Stimulated activated CD8-positive, alpha-beta memory T cell treated with anti-CD3 and anti-CD28 coated beads, Interleukin-2, amount 100 ng/mL, for 1 hour (primary cell): Measurements from ENCODE around the gene MTCH2.
"Not testable (repeated sequence)": the region's sequence is repeated elsewhere in the genome, so short reads cannot be mapped to it uniquely, and the experiment has no call there.

Source experiments
- DNase-seq, 2 donors: peaks; one replicate each; pipeline ENCODE4 v3.0.0-alpha.2; 2020; ENCODE audit warnings: low read depth in 2 of 2

Gene MTCH2

DNA sequence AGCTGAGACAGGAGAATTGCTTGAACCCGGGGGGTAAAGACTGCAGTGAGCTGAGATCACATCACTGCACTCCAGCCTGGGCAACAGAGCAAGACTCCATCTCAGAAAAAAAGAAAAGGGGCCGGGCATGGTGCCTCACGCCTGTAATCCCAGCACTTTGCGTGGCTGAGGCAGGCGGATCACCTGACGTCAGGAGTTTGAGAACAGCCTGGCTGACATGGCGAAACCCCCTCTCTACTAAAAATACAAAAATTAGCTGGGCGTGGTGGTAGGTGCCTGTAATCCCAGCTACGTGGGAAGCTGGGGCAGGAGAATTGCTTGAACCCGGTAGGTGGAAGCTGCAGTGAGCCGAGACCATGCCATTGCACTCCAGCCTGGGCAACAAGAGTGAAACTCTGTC, 6.0 kb downstream of the MTCH2 start:
- not testable (repeated sequence) for DNase-seq

DNA sequence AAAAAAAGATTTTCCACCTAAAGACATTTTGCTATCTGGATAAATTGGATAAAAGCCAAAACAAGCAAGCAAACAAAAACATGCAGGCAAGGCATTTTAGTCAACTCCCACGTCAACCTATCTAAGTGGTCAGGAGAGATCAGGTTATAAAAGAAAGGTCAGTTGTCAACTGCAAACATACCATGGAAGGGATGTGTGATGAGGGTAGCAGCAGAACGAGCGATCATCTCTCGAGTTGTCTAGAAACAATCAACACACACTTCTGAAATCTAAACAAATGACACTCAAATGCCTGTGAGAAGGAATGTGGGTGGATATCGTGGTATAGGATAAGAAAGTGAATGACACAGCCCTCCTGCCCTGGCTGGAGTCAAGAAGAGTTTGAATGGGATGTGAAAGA, 10.9 kb downstream of the MTCH2 start:
- no peak for DNase-seq

DNA sequence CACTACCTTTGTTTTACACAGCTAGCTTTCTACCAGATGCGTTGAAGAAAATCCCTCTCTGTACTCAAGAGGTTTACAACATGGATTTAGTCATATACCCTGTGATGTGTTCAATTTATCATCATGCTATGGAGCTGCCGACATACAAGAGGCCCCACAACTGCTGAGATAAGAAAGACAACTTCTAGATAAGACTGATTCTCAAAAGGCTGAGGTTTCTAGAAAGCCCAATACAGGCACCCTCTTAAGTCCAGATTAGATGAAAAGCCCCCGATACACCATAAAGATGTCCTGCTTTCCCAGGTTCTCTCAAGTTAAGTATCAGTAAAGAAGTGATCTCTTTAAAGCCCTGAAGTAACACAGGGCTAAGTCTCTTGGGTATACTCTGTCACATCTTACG, 14.3 kb downstream of the MTCH2 start:
- no peak for DNase-seq

DNA sequence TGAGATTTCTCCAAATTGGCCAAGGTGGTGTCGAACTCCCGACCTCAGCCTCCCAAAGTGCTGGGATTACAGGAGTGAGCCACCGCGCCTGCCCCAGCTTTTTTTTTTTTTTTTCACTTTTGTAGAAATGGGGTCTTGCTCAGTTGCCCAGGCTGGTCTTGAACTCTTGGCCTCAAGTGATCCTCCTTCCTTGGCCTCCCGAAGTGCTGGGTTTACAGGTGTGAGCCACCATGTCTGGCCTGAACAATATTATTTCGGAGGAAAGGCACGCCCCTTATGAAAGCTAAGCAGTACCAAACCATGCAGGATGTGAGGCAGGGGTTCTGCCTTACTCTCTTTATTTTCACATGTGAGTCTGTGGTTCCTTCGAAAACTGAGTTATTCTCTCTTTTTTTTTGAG, 16.1 kb downstream of the MTCH2 start:
- DNase-seq: no peak

DNA sequence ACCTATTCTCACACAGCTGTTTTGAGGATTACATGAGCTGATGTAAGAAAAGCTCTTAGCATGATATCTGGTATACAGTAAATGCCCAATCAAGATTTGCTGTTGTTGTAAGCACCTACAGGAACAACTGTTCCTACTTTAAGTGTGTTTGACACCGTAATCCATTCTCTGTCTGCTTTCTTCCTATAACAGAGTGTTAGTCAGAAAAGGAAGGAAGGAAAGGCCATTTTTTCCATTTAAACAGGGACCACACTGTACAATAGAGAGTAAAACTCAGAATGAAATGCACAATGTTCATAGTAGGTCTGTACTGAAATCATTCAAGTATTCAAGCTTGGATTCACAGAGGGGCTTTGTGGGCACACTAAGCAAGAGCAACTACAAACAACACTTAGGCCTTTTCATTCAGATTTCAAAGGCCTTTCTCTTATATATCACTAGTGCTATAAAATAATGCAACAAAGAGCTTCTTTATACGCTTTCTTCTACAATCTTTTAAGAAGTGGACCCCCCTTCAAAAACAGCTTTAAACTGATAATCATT, 21.5 kb downstream of the MTCH2 start:
- no peak for DNase-seq

DNA sequence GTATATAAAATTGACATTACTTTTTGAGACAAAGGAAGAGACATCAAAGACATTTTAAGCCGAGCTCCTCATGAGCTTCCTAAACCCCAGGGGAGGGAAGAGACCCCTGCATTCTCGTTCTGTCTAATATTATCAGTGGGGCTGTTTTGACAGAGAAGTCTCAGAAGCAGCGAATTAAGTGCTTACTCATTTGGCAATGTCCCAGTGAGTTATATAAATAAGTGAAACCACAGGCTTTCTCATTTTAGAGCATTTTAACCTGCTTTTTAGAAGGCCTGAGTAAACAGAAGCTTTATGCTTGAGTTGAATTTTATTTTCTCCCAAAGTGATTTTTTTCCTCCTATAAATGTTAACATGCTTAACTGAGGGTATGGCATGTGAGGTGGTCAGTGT, 24.9 kb downstream of the MTCH2 start:
- DNase-seq: no peak

DNA sequence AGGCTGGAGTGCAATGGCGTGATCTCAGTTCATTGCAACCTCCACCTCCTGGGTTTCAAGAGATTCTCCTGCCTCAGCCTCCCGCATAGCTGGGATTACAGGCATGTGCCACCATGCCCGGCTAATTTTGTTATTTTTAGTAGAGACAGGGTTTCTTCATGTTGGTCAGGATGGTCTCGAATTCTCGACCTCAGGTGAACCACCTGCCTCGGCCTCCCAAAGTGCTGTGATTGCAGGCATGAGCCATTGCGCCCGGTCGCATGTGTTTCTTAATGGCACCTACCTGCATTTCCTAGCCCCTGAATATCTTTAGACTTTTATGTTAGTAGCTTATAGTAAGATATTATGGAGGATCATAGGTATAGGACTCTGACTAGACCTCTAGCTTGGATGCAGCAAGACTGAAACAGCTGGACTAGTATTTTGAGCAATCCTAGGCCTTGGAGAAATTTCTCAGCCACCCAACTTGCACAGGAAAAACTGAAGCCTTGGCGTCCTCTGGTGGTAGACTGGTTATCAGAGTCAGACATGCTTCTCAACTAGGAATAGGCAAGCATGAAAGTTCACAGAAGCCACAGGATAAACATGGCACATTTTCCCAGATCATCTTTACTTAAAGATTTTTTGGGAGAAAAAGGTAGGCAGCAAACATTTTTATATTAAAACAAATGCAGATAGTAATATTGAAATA, 25.5 kb downstream of the MTCH2 start:
- DNase-seq: no peak

DNA sequence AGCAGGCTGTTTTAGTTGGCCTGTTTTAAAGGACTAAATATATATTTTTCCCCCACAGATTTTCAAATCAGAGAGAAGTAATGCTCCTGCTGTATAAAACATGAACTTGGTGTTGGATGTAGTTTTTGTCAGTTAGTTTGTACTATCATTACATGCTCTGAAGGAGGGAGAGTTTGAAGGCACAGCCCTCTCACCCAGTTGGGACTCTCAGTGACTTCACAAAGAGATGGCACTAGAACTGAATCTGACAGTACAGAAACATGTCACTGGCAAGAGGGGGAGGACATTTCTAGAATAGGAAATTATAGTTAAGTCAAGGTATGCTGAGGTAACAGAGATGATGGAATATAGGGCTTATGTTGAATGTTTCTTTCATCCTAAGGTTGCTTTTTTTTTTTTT, 27.1 kb downstream of the MTCH2 start:
- DNase-seq: no peak

DNA sequence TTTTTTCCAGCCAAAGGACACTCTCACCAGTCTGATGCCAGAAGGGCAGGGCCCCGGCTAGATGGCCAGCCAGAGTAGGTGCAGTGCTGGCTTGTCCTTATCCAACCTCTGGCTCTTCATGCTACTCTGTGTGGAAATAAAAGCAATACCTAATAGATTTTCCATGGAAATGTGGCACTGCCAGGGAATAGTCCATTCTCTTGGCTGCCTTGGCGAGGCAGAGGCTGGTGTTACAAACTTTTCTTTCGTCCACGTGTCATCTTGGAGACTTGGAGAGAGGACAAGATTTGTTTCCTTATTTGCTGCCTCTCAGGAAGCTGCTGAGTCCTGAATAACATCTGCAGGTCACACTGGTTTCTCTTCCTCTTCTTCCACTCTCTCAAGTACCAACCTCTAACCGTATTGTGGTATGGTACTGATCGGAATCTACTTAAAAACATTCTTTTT, 31.0 kb downstream of the MTCH2 start:
- no peak for DNase-seq

DNA sequence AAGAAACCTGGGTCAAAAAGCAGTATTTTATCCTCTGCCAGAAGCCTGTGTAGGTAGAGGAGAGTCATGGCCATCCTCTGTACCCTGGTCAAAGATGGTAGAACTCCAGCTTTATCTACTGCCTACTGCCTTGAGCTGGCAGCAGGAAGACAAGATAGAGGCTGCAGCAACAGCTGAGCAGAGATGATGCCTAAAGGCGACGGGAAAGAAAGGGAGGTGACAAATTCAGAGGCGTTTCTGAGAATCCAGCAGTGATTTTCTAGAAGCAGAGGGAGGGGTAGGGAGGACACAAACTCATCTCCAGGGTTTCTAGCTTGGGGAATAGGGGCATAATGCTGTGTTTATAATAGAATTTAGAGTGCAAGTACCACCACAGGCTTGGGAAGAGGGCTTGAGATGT, 32.7 kb downstream of the MTCH2 start:
- no peak for DNase-seq

DNA sequence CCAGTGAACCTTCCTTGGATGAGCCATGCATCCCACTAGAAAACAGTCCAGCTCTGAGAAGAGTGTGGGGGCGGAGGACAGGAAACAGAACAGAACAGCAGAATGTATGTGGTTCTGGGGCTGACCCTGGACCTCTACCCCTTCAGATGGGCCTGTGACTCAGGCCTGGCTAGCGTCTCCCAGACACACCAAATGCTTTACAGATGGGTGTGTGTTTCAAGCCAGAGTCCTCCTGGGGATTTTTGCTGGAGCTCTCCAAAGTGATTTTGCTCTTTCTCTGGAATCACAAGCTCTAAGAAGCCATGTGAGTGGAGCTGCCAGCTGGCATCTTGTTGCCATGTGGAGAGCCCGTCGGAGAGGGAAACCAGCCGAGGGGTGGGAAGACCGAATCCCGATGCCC, 35.0 kb downstream of the MTCH2 start:
- DNase-seq: no peak

DNA sequence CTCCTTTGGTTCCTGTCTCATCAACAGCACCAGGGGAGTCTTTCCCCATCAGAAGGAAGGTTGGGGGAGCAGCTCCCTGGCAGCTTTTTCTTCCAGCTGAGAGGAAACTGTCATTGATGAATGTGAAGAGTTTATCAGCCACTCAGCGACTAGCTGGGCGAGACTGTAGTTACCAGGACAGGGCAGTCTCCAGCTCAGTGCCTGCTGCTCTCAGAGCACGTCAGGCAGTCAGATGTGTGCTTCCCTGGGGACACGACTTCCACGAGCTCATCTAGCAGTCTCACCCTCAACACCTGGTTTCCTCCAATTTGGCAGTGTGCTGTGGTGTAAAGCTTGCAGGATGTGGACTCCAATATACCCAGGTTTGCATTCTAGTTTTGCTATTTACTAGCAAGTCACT, 35.6 kb downstream of the MTCH2 start:
- no peak for DNase-seq

DNA sequence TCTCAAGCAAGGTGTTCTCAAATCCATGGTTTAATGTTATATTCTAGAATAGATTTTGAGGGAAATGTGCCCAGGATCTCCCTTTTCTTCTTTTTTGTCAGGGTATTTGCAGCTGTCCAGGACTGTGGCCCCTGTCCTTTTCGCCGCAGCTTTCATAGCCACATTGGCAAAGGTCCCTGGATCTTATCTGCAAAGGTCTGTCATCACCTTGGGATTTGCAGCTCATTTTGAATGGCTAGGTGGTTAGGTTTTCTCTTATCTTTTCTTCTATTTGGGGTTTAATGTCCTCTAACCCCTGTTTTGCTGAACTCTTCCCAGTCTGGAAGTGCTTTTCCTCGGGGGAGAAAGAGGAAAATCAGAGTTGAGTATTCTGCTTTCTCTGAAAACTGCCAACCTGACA, 36.4 kb downstream of the MTCH2 start:
- DNase-seq: no peak

DNA sequence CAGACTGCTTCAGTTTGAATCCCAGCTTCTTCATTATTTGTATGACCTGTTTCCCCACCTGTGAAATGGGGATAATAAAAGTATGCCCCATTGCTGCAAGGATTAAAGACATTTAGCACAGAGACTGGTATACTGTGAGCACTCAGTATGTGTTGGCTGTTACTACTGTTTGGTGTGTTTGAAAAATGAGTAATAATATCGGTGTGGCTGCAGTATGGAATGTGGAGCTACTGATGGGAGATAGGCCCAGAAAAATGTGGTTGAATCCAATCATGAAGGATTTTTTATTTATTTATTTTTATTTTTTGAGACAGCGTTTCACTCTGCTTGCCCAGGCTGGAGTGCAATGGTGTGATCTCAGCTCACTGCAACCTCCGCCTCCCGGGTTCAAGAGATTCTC, 39.1 kb downstream of the MTCH2 start:
- DNase-seq: no peak

DNA sequence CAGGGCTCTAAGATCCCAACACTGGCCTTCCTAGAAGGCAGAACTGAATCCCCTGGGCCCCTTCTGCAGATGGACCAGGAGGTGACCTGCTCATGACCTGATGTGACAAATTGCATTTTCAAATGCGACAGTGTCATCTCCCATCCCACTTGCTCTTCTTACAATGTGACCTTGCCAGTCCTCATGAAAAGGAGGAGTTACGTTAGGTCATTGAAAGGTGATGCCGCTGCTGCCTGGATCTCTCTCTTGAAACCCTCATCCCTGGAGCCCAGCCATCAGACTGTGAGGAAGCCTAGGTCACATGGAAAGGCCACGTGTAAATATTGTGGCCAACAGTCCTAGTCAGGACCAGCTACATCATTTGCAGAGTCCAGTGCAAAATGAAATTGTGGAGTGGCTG, 42.5 kb downstream of the MTCH2 start:
- no peak for DNase-seq

DNA sequence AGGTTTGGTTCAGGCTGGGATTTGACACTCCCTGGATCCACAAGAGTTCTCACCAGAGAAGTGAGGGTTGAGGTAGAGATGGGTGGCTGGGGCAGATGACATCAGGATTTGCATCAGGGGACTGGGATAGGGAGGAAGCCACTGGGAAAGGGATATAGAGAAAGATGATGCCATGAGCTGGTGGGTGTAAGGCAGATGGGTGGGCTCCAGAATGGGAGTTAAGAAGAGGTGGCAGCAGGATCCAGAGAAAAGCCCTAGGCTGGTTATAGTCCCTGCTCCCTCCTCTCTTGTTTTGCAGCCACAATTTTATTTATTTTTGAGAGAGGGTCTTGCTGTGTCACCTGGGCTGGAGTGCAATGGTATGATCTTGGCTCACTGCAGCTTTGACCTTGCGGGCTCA, 46.4 kb downstream of the MTCH2 start:
- no peak for DNase-seq

DNA sequence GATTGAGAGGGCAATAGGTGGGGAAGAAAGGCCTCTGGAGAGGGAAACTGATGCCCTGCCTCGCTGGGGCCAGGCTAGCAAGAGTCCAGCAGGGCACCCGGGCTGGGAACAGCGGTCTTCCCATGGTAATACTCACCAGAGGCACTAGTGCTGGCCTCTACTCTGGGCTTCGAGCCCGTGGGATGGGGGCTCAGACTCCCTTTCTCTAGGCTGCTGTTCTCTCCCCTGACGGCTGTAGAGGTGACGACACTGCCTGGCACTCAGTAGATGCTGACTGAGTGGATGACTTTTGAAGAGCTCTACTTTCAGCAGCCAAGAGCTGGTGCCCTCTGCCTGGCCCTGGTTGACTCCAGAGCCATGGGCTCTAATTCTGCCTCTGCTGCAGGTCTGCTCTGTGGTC, 47.3 kb downstream of the MTCH2 start:
- DNase-seq: no peak

DNA sequence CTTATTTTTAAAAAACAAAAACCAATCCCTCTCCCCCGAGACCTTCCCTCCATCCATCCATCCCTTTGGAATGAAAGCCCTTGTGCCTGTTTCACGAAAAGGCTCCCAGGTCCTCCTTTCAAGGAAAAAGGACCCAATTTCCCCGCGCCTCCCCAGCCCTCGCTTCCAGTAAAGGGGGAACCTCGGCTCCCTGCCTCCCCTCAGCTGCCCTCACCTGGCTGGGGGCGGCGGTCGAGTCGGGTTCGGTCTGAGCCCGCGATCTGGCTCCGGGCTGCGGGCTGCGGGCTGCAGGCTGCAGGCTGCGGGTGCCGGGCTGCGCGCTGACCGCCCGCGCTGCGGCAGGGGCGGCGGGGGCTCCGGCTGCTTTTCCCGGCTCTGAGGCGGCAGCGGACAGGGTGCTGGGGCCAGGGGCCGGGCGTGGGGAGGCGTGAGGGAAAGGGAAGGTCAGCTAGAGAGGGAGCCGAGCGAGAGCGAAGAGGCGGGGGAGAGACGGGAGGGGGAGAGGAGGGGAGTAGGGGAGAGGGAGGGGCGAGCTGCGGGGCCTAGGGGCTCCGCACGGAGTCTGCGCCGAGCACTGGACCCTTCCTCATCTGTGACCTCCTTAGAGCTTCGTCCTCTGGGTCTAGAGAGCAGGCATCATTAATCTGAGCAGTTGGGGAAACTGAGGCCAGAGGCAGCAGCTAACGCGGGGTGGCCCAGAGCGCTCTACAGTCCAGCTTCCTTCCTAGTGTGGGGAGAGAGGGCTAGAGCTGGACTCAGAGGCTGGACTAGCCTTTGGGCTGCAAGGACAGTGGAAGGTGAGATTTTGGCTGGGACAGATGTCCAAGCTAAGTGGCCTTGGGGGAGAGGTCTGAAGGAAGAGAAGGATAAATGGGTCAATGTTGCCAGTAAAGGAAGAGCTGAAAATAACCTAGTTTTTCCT, 48.2 kb downstream of the MTCH2 start, which contains the start of gene C1QTNF4:
Gene C1QTNF4 (minus strand): TSS at position 478 of the 922 bp plus-strand sequence. CDS start 3,601 bp downstream, outside the sequence.
- no peak for DNase-seq

DNA sequence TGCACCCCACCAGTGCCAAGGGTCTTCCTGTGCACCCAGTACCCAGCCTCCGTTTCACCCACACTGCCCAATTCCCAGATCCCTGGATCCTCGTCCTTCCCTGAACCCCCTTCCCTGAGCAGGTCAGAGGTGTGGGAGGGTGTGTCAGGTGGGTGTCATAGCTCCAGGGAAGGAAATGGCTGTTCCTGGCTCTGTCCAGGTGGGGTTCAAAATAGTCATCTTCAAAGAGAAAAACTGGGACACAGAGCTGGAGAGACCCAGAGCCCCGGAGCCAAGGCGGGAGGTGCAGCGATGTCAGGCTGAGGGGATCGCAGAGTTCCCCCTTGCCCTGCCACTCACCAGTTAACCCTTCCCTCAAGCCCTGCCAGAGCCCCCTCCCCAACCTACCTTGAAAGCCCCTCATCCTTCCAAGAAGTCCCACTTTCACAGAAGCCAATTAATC, 48.8 kb downstream of the MTCH2 start:
- DNase-seq: no peak

DNA sequence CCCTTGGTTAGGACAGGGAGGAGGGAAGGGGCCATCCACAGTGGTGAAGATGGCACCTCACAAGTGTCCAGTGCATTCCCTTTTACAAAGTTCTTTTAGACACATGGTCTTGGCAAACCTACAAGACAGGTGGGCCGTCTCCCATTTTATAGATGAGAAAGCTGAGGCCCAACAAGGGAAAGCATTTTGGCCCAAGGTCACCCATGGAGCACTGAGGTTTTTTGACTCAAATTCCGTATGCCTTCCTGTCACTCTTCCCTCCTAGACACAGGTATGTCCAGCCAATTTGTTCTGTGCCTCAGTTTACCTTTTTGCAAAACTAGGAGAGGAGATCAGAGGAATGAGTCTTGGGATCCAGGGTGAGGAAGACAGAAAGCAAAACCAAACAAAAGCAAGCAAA, 49.4 kb downstream of the MTCH2 start:
- DNase-seq: no peak

DNA sequence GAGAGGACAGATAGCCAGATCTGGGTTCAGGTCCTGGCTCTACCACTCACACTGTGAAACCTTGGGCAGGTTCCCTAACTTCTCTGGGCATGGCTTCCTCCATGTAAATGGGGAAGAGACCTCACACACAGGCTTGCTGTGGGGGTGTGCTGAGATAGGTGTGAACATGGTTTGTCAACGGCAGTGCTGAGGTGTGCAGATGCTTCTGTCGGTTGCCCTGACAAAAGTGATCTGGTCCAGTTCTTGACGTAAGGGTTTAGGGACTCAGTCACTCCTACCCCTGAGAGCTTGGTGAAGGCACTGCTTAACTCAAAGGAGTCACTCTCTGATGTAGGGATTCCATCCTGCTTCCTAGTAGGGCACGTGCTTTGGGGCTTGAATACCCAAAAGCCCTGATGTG, 50.1 kb downstream of the MTCH2 start:
- DNase-seq: no peak

DNA sequence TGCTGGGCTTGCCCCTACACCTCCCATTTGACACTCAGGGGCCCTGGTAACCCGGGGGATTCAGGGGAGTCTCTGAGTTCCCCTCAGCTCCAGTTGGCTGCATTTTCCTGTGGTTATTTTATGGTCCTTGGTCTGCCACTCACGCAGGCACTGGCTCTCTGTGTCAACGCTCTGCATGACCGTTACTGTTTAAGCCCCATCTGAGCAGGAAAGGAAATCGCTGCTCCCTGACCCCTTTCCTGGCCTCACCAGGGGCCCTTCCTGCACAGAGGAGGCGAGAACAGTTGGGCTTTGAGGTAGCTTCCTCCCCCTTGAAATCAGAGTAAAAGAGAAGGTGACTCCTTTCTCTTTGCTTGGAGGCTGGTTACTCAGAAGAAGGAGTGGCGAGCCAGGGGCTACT, 50.6 kb downstream of the MTCH2 start:
- DNase-seq: no peak
